Measurements from ENCODE around the gene PORCN.

The PORCN gene

DNA sequence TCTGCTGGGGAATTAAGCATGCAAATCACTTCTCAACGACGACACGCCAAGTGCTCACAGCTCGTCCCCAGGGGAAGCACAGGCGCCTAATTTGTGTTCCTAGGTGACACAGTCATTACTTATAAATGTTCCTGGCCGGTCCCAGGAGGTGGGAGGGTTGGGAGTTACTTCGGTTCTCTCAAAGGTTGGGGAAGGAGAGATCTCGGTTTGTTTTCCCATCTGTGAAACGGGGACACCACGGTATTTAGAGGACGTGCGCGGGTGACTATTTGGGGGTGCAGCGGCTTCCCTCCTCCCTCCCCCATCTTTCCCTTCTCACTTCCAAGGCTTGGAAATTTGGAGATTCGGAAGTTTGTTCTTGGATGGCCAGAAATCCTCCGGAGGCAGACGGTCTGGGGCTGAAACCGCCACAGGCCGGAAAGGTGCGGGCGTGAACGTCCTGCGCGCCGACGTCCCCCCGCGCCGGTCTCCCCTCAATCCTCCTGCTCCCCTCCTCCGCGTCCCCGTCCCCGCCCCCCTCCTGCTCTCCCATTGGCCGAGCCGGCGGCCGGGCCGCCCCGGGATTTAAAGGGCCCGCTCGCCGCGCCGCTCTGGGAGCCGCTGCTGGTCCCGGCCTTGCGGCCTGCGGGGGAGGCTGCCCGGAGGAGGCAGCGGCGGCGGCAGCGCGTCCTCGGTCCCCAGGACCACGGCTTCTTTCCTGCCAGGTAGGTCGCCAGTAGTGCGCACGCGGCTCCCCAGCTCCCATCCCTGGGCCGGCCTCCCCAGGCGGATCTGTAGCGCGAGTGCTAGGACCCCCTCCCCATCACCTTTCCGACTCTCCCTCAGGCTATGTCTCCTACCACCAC, at the start of gene PORCN:
TSS of gene PORCN (plus strand) at position 593 of the 845 bp plus-strand sequence. CDS start 829 bp downstream, outside the sequence.
- peak; percentile 59 for DNase-seq (ENCODE audit: low read depth)

DNA sequence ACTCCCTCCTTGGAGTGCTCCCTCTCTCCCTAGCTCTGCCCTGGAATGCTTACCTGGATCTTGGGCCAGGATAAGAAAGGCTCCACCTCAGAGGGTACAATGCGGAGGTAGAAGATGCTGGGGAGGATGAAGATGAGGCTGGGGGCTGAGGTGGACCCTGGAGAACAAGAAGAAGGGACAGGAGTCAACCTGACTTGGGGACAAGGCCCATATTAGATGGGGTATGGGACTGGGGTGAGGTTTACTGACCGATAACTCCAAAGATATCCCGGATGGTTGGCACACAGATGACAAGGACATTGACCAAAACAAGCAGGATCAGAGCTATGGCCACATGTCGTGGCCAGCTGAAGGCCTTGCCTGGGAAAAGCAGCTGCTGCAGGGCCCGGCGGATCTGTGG, 49.3 kb upstream of the PORCN start:
- DNase-seq (ENCODE audit: low read depth), result no peak

DNA sequence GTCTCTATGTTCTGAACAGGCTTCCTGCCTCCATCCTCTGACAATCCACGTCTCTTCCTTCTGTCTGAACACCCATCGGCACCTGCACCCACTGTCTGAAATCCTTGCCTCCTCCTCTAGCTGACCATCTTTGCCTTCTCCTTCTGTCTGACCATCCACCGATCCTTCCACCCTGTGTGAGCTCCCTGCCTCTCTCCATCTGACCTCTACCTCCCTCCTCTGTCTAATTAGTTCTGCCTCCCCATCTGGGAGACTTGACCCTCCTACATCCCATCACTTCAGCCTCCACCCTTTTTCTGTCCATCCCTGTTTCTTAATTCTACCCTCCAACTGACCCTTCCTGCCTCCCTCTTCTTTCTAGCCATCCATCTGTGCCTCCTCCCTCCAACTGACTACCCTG, 48.8 kb upstream of the PORCN start:
- DNase-seq (ENCODE audit: low read depth), result no peak

DNA sequence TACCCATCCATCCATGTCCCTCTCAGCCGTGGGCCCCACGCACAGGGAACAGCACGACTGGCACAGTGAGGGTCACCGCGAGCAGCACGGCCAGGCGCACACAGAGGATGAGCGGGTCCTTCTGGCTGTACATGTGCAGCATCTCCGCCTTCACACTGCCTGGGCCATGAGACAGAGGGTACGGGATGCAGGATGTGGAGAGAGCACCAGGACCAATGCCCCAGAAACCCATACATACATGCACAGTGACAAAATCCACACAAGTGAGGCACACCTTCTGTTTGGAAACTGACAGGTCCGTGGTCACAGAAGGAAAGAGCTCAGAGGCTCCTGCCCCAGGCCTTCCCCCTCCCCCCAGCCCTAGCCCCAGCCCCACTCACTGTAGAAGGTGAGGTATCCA, 48.2 kb upstream of the PORCN start:
- DNase-seq (ENCODE audit: low read depth), result no peak

DNA sequence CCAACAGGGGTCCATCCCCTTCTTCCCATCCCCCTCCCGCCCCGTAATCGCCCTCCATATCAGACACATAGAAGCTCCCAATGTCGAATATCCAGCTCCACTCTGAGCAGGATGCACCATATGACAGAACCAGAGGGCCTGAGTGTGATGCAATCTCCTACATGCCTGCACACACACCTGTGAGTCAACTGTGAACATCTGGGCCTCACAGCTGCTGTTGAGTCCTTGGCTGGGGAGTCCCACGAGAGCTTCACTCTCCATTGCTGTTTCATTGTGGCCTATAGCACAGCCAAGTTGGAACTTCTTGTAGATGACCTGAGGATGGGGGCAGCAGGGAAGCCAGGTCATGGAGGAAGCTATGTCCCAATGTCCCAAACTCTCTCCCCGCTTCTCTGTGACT, 47.0 kb upstream of the PORCN start:
- DNase-seq (ENCODE audit: low read depth), result no peak

DNA sequence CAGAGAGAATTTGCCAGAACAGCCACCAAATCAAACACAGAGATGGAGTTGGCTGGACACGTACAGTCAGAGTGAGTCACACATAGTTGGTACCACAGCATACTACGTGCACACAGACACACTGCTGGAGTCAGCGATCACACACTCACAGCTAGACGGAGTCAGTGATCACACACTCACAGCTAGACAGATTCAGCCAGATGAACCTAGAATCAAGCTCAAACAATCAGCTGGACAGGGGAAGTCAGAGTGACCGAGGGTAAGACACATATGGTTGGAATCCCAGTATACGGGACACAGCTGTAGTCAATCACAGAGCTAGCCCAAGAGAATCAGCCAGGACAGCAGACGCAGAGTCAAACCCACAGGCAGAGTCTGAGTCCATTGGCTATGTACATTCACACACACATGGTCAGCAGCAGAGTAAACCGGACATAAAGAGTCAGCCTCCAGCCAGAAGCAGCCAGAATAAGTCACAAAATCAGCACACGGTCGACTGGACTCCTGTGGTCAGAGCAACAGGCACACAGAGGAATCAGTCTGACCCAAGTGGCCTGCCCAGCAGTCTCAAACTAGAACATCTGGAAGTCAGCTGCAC, 43.4 kb upstream of the PORCN start:
- no peak for DNase-seq (ENCODE audit: low read depth)

DNA sequence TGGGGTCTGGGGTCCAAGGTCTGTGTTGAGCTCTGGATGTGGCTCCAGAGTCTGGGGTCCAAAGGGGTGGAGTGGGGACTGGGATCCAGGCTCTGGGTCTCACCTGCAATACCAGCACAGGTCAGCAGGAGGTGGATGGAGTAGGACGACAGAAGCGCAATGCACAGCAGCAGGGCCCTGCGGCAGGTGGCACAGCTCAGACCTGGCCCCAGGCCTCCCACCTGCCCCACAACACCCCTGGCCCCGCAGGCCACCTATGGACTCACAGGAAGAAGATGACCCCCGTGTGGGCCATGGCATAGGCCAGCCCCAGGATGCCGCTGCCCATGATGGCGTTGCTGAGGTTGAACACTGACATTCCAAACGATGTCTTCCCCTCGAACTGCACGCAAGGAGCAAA, 42.1 kb upstream of the PORCN start:
- DNase-seq (ENCODE audit: low read depth), result no peak

DNA sequence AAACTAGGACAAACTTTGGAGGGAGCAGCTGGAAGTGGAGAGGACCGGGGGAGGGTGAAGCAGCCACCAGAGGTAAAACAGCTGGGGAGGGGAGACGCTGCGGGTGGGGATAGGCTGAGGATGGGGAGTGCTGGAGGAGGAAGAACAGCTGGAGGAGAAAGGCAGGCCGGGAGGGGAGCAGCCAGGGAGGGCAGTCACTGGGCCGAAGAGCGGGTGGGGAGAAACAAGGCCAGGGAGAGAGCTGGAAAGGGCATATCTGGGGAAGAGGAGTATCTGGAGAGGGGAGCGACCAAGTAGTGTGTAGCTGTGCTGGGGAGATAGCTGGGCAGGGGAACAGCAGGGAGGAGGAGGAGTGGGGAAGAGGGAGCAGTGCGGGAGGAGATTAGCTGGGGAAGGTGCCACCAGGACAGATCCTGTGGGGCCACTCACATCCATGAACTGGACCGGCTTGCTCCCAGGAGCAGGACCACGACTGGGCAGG, 41.5 kb upstream of the PORCN start:
- DNase-seq (ENCODE audit: low read depth), result no peak

DNA sequence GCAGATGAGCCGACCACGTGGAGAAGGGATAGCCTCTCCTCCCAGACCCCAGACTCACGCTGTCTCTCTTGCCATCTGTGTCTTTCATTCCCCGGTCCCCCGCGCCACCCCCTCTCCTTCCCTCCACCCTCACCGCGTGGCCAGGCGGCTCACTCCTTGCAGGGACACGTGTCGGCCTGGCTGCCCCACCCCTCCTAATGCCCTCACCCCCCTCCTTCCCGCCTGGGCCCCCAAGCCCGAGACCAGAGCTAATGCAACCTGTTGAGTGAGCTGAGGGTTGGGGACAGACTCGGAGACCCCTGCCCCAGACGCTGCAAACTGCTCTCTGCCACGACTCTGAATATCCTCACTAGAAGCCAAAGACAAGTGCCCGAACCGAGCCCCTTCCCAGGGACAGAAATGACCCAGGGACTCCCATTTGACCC, 40.5 kb upstream of the PORCN start:
- DNase-seq (ENCODE audit: low read depth), result no peak

DNA sequence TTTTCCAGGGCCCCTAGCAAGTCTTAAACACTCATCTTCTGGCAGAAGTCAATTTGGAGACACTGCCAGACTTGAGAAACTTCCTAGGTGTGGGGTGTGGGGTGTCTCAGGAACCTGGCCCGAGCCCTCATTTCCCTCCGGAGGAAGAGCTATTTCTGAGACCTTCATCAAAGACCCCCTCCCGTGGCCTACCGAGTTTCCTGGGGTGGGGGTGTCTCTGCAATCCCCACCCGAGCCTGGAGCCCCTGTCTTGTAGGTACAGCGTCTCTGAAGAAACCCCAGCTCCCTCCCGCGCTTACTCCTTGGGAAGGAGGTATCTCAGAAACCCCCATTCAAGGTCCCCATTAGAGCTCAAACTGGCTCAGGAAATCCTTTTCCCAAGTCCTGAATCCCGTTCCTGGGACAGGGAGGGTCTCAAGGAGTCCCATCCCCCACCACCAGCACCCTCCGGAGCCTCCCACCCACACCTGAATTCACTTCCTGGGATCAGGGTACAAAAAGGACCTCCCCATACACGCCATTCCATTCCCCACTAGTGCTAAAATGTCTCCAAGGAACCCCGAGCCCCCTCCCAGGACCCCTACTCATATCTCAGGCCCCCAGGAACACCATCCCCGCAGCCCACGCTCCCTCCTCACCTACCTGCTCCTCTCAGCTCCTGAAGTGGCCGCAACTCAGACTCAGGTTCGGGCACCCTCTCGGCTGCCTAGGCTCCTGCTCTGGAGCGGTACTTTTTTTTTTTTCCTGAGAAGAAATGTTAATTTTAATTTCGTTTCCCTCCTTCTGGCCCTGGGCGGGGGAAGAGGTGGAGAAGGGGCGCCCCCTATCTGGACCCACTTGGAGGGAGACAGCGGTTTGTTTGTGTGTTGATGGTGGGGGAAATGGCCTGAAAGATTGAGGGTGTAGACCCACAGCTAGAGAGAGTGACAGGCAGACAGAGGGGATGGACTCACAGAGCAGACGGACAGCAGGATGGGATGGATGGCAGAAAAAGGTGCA, 39.8 kb upstream of the PORCN start:
- peak; percentile 8 for DNase-seq (ENCODE audit: low read depth)

DNA sequence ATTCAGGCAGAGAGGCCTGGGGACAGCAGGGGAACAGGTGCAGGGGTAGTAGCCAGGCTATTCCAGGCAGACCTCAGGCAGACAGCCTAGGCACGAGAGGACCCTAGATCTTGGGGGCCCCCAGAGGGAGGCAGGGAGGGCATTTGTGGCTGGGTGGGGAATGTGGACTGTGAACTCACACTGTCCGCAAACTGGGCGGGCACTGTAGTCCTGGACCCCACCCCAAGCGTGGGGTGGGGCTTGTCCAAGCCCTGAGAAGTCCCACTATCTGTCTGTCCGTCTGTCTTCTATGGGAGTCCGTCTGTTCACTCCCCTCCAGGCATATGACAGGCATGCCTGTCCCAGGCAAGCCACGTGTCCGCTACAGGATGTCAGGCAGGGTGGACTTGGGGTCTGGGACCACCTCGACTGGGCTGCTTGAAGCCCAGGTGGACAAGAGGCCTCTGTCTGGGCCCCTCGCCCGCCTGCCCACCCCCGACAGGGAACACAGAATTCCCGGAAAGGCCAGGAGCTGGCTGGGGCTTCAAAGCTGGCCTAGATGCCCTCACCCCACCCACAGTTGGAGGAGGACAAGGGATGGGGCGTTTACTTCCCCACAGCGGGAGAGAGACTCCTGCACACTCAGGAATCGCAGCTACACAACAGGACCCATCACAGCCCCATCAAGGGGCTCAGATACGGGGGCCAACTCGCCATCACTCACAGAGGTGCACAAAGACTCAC, 38.5 kb upstream of the PORCN start, which contains the start of gene SLC38A5:
TSS of gene SLC38A5 (minus strand) at position 151 of the 723 bp plus-strand sequence. CDS start 2,336 bp downstream, outside the sequence.
- no peak for DNase-seq (ENCODE audit: low read depth)

DNA sequence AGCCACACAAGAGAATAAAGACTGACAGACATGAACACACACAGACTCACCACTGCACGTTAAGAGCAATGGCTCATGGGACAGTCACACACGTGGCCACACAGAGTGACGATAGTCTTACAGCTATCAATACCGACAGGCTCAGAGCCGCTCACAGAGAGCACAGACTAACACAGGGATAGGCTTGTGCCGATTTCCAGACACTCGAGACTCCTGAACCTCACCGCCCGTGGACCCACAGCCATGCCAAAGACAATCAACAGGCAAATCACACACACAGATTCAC, 38.0 kb upstream of the PORCN start:
- DNase-seq (ENCODE audit: low read depth), result no peak

DNA sequence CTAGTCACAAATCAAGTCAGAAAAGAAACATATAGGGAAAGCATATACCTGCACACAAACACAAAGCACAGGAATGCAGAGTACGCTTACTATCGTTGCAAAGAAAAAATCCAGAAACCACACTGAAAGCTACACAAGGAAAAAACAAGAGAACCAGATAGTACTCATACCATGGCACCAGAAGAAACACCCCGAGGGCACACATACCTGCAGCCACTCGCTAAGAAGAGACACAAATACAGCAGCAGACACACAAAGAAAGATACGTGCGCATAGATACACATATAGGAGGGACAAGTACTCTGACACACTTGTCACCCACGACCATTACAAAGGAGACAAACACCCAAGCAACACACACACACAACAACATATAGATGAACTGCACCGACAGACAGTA, 37.3 kb upstream of the PORCN start:
- DNase-seq (ENCODE audit: low read depth), result no peak

DNA sequence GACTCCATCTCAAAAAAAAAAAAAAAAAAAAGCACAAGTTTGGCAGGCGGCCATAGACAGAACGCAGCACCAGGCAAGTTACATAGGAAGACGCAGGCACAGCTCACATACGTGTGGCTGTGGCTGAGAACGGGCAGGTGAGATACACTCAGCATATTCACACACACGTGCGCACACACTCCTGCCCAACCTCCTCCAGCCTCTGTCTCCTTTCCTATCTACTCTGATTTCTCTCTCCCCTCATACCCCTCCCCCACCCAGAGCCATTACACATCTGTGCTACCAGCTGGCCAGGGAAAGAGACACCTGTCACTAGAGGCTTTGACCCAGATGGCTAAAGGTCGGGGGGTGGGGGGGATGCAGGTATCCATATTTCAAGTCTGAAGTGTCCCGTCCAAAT, 36.6 kb upstream of the PORCN start:
- DNase-seq (ENCODE audit: low read depth), result no peak

DNA sequence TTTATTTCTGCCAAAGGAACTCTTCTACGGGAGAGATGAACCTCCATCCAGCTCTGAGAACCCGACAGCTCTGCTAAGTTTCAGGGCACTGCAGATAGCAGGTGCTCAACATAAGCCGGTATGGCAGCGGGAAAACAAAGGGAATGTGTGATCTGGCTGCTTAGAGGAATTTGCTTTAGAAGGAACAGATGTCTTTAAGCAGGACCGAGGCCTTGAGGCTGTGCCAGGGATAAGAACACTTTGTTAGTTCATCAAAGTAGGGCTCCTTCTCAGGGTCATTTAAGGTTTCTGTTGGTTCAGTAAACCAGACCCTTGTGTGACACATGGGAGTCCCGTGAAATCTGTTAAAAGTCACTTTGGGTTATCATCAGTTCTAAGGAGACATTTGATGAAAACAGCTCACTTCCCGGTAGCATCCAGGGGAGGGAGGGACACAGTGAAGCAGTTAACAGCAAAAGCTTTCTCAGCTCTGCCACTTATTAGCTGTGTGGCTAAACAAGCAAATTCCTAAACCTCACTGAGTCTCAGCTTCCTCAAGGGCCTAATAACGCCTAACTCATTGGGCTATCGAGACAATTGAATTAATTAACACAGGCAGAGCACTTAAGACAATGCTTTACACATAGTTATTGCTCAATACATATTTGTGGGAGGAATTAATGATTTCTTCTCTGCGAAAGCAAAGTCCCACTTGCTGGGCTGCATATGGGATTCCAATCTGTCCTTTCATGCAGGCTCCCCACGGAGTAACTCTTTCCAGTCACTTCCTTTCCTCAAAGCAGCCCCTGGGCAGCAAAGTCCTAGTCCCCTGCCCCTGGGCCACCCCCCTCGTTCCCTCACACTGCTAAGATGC, 35.7 kb upstream of the PORCN start:
- DNase-seq (ENCODE audit: low read depth), result no peak

DNA sequence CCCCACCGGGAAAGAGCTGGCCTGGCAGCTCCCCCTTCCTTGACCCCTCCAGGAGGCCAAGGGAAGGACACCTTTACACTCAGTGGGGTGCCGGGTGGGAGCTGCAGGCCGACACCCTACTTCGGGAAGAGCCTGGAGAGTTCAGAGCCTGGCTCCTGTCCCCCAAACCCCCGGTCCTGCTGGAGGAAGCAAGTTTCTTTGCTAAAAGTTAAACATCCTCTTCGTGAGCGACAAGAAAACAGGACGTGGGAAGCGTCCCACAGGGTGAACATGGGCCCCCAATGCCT, 35.1 kb upstream of the PORCN start:
- no peak for DNase-seq (ENCODE audit: low read depth)

DNA sequence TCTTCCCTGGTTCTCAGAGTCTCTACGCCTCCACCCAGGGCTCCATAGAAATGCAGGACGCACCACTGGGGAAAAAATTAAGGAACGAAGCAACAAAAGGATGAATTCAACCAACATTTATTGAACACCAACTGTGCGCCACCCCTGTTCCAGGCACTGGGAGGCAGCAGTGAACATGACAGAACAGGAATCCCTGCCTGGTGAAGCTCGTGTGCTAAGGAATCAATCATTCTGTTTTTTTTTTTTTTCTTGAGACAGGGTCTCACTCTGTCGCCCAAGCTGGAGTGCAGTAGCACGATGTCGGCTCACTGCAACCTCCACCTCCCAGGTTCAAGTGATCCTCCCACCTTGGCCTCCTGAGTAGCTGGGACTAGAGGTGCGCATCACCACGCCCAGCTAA, 34.7 kb upstream of the PORCN start:
- no peak for DNase-seq (ENCODE audit: low read depth)

DNA sequence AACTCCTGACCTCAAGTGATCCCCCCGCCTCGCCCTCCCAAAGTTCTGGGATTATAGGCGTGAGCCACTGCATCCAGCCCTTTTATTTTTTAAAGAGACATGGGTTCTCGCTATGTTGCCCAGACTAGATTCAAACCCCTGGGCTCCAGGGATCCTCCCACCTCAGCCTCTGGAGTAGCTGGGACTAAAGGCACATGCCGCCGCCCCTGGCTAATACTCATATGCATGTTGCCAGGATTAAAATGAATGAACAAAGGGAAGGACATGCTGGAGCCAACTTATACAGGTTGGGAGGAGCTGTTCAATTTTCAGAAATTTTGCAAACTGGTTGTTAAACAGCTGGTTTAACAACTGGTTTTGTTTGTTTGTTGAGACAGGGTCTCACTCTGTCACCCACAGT, 34.2 kb upstream of the PORCN start:
- DNase-seq (ENCODE audit: low read depth), result no peak

DNA sequence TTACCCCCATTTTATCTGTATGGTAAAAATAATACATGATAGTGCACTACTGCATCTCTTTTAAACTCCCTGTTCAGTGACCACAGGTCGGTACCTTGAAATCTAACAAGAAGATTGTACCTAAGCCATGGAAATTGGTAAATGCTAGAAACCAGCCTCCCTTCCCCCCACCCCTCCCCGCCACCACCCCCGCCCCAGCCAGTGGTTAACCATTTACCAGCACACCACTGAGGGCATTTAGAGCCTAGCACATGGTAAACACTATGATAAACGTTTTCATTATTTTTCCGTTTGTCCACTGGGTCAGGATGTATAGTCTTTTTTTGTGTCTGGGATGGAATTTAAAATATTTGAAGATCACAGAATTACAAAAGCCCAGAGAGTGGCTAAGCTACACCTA, 33.5 kb upstream of the PORCN start:
- DNase-seq (ENCODE audit: low read depth), result no peak

DNA sequence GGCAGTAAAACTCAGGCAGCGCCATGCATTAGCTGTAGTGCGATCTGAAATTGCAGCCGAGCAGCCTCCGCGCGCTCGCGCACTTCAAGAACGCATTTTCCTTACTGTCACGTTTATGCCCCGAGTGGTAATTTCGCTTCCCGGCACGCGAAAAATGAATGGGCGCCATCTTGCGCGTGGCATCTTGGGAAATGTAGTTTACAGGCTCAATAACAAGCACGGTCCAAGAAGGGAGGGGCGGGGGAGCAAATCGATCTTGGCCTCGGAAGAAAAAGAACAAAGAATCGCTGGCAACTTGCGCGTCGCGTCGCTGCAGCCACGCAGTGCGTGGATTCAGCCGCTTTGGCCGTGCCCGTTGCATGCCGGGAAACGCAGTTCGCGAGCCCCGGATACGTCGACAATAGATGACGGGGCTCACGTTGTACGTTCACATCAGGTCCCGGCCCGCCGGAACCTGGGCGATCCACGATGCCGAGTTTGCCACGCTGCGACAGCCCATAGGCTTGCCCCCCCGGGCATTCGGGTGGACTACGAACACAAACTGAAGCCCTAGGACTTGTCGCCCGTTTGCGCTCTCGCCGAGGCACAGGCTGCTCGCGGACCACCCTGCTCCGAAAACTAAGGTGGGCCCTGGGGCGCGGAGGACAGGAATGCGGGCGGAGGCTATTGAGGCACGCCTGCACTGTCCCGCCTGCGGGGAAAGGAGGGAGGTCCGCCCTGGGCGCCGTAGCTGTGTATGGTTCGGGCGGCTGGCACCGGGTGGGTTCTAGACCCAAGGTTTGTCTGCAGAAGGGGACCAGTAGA, 32.8 kb upstream of the PORCN start, which contains the start of gene FTSJ1:
TSS of gene FTSJ1 (plus strand) at position 426 of the 804 bp plus-strand sequence. CDS start 1,849 bp downstream, outside the sequence.
- peak; percentile 72 for DNase-seq (ENCODE audit: low read depth)

Measured in stimulated activated CD8-positive, alpha-beta memory T cell treated with anti-CD3 and anti-CD28 coated beads, Interleukin-15, amount 100 ng/mL, for 1 hour (primary cell).